ENCODE measurements around the gene VSIG10L. TPM values are rescaled to one million over a fixed set of nuclear protein-coding genes. Genes with fewer than 3 reads are reported as not detected.

VSIG10L gene
- total and polyA plus RNA-seq, 2 donors from 2014 or later: 1.8 to 2.2 TPM

DNA sequence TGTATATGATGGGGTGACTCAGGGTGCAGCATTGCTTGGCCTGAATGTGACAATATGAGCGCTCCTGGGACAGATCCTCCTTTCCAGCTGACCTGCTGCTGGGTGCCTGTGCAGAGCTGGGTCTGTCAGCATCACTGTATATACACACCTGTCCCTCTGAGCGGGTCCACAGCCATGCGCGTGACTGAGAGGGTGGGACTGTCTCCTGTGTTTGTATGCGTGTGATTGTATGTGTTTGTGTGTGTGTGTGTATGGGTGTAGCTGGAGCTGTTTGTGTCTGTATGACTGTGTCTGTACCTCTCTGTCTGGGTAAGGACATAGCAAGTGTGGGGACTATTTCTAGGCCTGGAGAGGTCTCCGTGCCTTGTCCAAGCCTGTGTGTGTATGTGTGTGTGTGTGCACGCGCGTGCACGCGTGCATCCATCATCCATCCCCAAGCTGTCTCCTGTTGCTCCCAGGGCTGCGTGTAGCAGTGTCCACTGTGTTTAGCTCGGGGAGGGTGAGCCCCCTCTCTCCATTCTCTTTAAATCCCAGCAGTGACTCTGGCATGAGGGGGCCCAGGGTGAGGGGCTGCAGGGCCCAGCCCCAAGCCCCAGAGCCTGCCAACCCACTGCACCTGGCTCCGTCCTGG is 22.2 kb downstream of the VSIG10L start:
- TF ChIP-seq, protein P1, sequence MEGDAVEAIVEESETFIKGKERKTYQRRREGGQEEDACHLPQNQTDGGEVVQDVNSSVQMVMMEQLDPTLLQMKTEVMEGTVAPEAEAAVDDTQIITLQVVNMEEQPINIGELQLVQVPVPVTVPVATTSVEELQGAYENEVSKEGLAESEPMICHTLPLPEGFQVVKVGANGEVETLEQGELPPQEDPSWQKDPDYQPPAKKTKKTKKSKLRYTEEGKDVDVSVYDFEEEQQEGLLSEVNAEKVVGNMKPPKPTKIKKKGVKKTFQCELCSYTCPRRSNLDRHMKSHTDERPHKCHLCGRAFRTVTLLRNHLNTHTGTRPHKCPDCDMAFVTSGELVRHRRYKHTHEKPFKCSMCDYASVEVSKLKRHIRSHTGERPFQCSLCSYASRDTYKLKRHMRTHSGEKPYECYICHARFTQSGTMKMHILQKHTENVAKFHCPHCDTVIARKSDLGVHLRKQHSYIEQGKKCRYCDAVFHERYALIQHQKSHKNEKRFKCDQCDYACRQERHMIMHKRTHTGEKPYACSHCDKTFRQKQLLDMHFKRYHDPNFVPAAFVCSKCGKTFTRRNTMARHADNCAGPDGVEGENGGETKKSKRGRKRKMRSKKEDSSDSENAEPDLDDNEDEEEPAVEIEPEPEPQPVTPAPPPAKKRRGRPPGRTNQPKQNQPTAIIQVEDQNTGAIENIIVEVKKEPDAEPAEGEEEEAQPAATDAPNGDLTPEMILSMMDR (IDR thresholded peaks at IDR 0.05; ENCODE audit: borderline replicate concordance, extremely low read depth, insufficient read depth): no peak
- Histone ChIP-seq H3K4me3 (ENCODE audit: low read length in 3 of 3) (no peak overlapping the region), H3K9ac (ENCODE audit: low read length in 3 of 3) (no peak overlapping the region), H3K9me3 (ENCODE audit: control insufficient read depth in 2 of 3, insufficient read depth in 1 of 3, low read length in 3 of 3) (peaks cover 0 to under 1% (median 0%) of the 10 kb centered on the region in 3 donors), H3K27me3 (ENCODE audit: control insufficient read depth, insufficient read depth, low read length) (no peaks in the 10 kb centered on the region), H3K36me3 (ENCODE audit: control insufficient read depth in 2 of 3, insufficient read depth in 3 of 3, low read length in 3 of 3) (no peaks in the 10 kb centered on the region), H3K4me1 (ENCODE audit: control insufficient read depth in 2 of 3, insufficient read depth in 2 of 3, low read depth in 1 of 3, low read length in 3 of 3) (peaks cover 0 to 7% (median 3%) of the 10 kb centered on the region in 3 donors), H3K27ac (ENCODE audit: low read depth in 2 of 2, low read length in 2 of 2) (no peak overlapping the region)
- intact Hi-C loops (cut with DNase I): no loop called here
- peak in 2 of 5 donors; percentile 22 to 36 for DNase-seq
- FAIRE-seq: no peak

DNA sequence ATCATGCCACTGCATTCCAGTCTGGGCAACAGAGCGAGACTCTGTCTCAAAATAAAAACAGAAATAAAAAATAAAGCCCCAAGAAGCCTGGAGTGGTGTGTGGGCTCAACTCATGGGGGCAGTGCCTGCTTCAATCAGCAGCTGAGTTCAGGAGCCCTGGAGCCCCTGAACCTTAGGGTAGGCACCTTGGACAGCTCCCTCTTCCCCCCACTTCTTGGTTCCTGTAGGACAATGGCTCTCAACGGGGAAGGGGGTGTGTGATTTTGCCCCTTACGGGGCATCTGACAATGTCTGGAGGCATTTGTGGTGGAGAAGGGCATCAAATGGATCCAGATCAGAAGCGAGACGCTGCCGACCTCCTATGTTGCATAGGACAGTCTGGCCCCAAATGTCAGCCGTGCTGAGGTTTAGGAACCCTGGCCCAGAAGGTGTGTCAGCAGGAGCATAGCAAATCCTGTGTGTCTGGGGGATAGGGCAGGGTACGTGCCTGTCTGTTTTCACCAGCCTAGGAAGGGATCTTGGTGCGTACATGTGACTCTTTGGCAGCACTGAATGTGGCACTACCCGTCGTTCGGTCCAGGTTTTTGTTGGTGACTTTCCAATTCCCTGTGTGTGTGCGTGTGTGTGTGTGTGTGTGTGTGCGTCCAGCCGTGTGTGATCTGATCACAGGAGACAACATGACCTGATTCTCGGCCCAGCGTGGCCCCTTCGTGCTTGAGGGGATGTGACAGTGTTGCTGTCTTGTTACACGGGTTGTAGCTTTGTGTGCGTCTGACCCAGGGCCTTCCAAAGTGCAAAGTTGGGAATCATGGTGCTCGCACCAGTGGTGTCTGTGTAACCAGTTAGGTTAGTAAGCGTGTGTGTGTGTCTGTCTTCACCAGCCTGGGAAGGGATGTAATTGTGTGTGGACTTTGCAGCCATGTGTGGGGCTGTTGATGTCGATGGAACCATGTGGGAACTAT is 23.0 kb downstream of the VSIG10L start:
- no peak overlapping the region for H3K27ac ChIP-seq (ENCODE audit: low read depth in 2 of 2, low read length in 2 of 2)
- FAIRE-seq (no peak), DNase-seq (no peak)
- H3K36me3 ChIP-seq (ENCODE audit: control insufficient read depth in 2 of 3, insufficient read depth in 3 of 3, low read length in 3 of 3): no peaks in the 10 kb centered on the region
- H3K4me1 ChIP-seq (ENCODE audit: control insufficient read depth in 2 of 3, insufficient read depth in 2 of 3, low read depth in 1 of 3, low read length in 3 of 3): peaks cover 0 to 7% (median 3%) of the 10 kb centered on the region in 3 donors
- no peak overlapping the region for H3K9ac ChIP-seq (ENCODE audit: low read length in 3 of 3)
- H3K9me3 ChIP-seq (ENCODE audit: control insufficient read depth in 2 of 3, insufficient read depth in 1 of 3, low read length in 3 of 3): peaks cover 0 to 4% (median 0%) of the 10 kb centered on the region in 3 donors
- H3K27me3 ChIP-seq (ENCODE audit: control insufficient read depth, insufficient read depth, low read length): no peaks in the 10 kb centered on the region
- intact Hi-C loops (cut with DNase I): no loop called here
- no peak overlapping the region for H3K4me3 ChIP-seq (ENCODE audit: low read length in 3 of 3)
- TF ChIP-seq, protein P1 (IDR thresholded peaks at IDR 0.05; ENCODE audit: borderline replicate concordance, extremely low read depth, insufficient read depth): no peak

DNA sequence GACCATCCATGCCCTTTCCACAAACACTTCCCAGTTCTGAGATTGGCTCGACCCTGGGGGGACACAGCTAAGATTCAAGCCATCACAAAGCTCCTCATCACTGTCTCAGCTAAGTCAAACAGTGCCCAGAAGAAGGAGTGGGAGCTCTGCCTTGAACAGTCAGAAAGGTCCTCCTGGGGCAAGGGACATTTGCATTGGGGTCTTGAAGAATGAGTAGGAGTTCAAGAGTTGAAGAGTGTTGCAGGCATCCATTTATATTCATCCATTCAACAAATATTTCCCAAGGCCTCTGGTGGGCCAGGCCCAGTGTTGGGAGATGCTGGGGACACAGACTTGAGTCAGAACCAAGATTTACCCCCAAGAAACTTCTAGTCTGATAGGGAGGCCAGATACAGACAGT is 24.0 kb downstream of the VSIG10L start:
- DNase-seq (no peak), FAIRE-seq (no peak)
- H3K4me1 ChIP-seq (ENCODE audit: control insufficient read depth in 2 of 3, insufficient read depth in 2 of 3, low read depth in 1 of 3, low read length in 3 of 3): peaks cover 0 to 7% (median 3%) of the 10 kb centered on the region in 3 donors
- H3K9ac ChIP-seq (ENCODE audit: low read length in 3 of 3): no peak overlapping the region
- peaks cover 3% of the 10 kb centered on the region for H3K27me3 ChIP-seq (ENCODE audit: control insufficient read depth, insufficient read depth, low read length)
- intact Hi-C loops (cut with DNase I): no loop called here
- peaks cover 0 to 4% (median 0%) of the 10 kb centered on the region in 3 donors for H3K9me3 ChIP-seq (ENCODE audit: control insufficient read depth in 2 of 3, insufficient read depth in 1 of 3, low read length in 3 of 3)
- no peak overlapping the region for H3K4me3 ChIP-seq (ENCODE audit: low read length in 3 of 3)
- TF ChIP-seq, protein P1 (IDR thresholded peaks at IDR 0.05; ENCODE audit: borderline replicate concordance, extremely low read depth, insufficient read depth): no peak
- H3K27ac ChIP-seq (ENCODE audit: low read depth in 2 of 2, low read length in 2 of 2): no peak overlapping the region
- no peaks in the 10 kb centered on the region for H3K36me3 ChIP-seq (ENCODE audit: control insufficient read depth in 2 of 3, insufficient read depth in 3 of 3, low read length in 3 of 3)
